GM12878 (cell line): ENCODE results near the gene ABHD13. TPM values are rescaled to one million over a fixed set of nuclear protein-coding genes. Genes with fewer than 3 reads are reported as not detected.
"Not testable (repeated sequence)": the region's sequence is repeated elsewhere in the genome, so short reads cannot be mapped to it uniquely, and the experiment has no call there.

Experiments used
- ATAC-seq: fragments of 200-7000 bp; cut with Tn5 transposase; 3 replicates; pipeline ENCODE4 v1.9.1; 2020; ENCODE audit warnings: mild to moderate bottlenecking, moderate library complexity
- BruUV-seq: library from RNA; stranded (reverse); fragments of 400-500 nt; replicated peaks from 2 replicates; lab custom pipeline; 2021; lab: Mats Ljungman, UMichigan
- CTCF ChIA-PET: fragments of 300-600 bp; sonication (Branson Sonifier 250); formaldehyde crosslinking; extraction: SDS; loops from one replicate; lab custom pipeline; 2021; ENCODE audit warnings: inconsistent platforms; lab: Yijun Ruan, JAX
- POLR2A ChIA-PET: fragments of 350-600 bp; formaldehyde crosslinking; extraction: SDS; loops from one replicate; lab custom pipeline; 2021; ENCODE audit warnings: inconsistent platforms; lab: Charles Lee
- RAD21 ChIA-PET: fragments of 300-600 bp; sonication (Branson Sonifier 250); formaldehyde crosslinking; loops from one replicate; lab custom pipeline; 2023; ENCODE audit warnings: antibody characterized with exemption; ENCODE audit not compliant: unreplicated experiment; lab: Charles Lee
- SMC1A ChIA-PET: fragments of 300-600 bp; sonication (Branson Sonifier 250); formaldehyde crosslinking; loops from one replicate; lab custom pipeline; 2023; ENCODE audit not compliant: unreplicated experiment, uncharacterized antibody; lab: Charles Lee
- DNase-seq: peaks from one replicate; pipeline ENCODE4 v3.0.0-alpha.2; 2011; ENCODE audit warnings: low read depth, low spot score
- FAIRE-seq: peaks from 3 replicates; lab custom pipeline; 2011; peaks lifted over from hg19 to GRCh38; lab: Jason Lieb, UNC
- H2AFZ ChIP-seq: 2 replicates; pipeline ENCODE4 v1.6.0; 2011; ENCODE audit warnings: low read depth, low read length, control low read depth; ENCODE audit not compliant: control insufficient read depth
- H3K27ac ChIP-seq: 2 replicates; pipeline ENCODE4 v1.5.1; 2011; ENCODE audit warnings: control low read depth; ENCODE audit not compliant: control insufficient read depth, insufficient read depth
- H3K27me3 ChIP-seq, 2 experiments: replicated peaks in 1 of 2; 2 replicates each; pipeline versions ENCODE4 v1.6.0 to v1.6.1; 2011; ENCODE audit warnings: low read length in 1 of 2; ENCODE audit not compliant: control insufficient read depth in 2 of 2, insufficient read depth in 2 of 2
- H3K36me3 ChIP-seq, 2 experiments: 2 replicates each; pipeline ENCODE4 v1.5.1; 2011; ENCODE audit warnings: low read length in 1 of 2; ENCODE audit not compliant: control insufficient read depth in 2 of 2, insufficient read depth in 2 of 2
- H3K4me1 ChIP-seq: 2 replicates; pipeline ENCODE4 v1.6.1; 2011; ENCODE audit warnings: mild to moderate bottlenecking, low read length, moderate library complexity, mixed read lengths; ENCODE audit not compliant: control insufficient read depth, insufficient read depth
- H3K4me2 ChIP-seq: 2 replicates; pipeline ENCODE4 v1.6.0; 2011; ENCODE audit warnings: control low read depth; ENCODE audit not compliant: control insufficient read depth, insufficient read depth
- H3K4me3 ChIP-seq: fragments of 200-600 bp; sonication (generic); 2 replicates; pipeline ENCODE4 v1.5.1; 2016
- H3K79me2 ChIP-seq: 2 replicates; pipeline ENCODE4 v1.6.0; 2011; ENCODE audit warnings: low read length; ENCODE audit not compliant: control insufficient read depth, insufficient read depth
- H3K9ac ChIP-seq: 2 replicates; pipeline ENCODE4 v1.8.0; 2011; ENCODE audit warnings: low read length, control low read depth, mixed read lengths; ENCODE audit not compliant: control insufficient read depth, insufficient read depth
- H3K9me3 ChIP-seq: replicated peaks from 3 replicates; pipeline ENCODE4 v1.5.1; 2011; ENCODE audit warnings: mild to moderate bottlenecking, low read length; ENCODE audit not compliant: control insufficient read depth, insufficient read depth
- H4K20me1 ChIP-seq: 2 replicates; pipeline ENCODE4 v1.6.0; 2011; ENCODE audit not compliant: control insufficient read depth, insufficient read depth
- MLLT1 ChIP-seq: fragments of 450-650 bp; IDR thresholded peaks from 2 replicates; pipeline ENCODE4 v1.6.1; 2016; ENCODE audit warnings: mild to moderate bottlenecking
- ZBTB33 ChIP-seq: fragments of 450-650 bp; IDR thresholded peaks from 2 replicates; pipeline ENCODE4 v1.6.1; 2017; ENCODE audit warnings: mild to moderate bottlenecking
- ZNF687 ChIP-seq: fragments of 450-650 bp; IDR thresholded peaks from 2 replicates; pipeline ENCODE4 v1.6.1; 2017; ENCODE audit warnings: mild to moderate bottlenecking, moderate library complexity
- WGBS: methylation state at CpG from one replicate; pipeline ENCODE4 v1.1.6; 2016; ENCODE audit warnings: low lambda C conversion rate; ENCODE audit not compliant: insufficient replicate concordance, insufficient coverage; ENCODE audit errors: missing lambda C conversion rate; 5-methylcytosine and 5-hydroxymethylcytosine counted together
- in situ Hi-C: fragments of 300-500 bp; cut with MboI; formaldehyde crosslinking; loops from 9 replicates; pipeline ENCODE4 v1.14.3; 2018; ENCODE audit warnings: mixed read lengths
- intact Hi-C: fragments of 100-400 bp; cut with micrococcal nuclease; formaldehyde crosslinking; loops from one replicate; pipeline ENCODE4 v1.14.2; 2022; ENCODE audit not compliant: unreplicated experiment
- polyA plus RNA-seq, 11 experiments: library from polyadenylated mRNA; depleted of rRNA in 4 of 11; unstranded in 6 of 11; stranded (reverse) in 5 of 11; fragments of >200 nt; fragmentation: Nextera tagmentation in 4 of 11; fragmentation: Illumina TruSeq in 1 of 11; extraction: Ambion mirVana in 4 of 11; extraction: Trizol in 1 of 11; gene quantifications; 1 replicate in 1 of 11; 2 replicates in 10 of 11; pipeline versions ENCODE4 v1.2.1 to v1.2.3, GENCODE V29; 2011 to 2016; ENCODE audit warnings: inconsistent platforms in 2 of 11, missing spikeins in 2 of 11, low read depth in 1 of 11
- total RNA-seq, 4 experiments: library from RNA; depleted of rRNA in 3 of 4; stranded (reverse); fragments of >200 nt in 3 of 4; fragmentation: Illumina TruSeq in 1 of 4; extraction: Trizol in 1 of 4; gene quantifications; 2 replicates each; pipeline versions ENCODE4 v1.2.1 to v1.2.3, GENCODE V29; 2013 to 2021

Gene ABHD13
- total and polyA plus RNA-seq, 10 of the 15 experiments (the other 5 are each of a cell fraction or from before 2014, with no cell fraction given) = 3.2 to 10.7 (median 6.5) TPM

GRCh38 chr13:108215436-108215835 is 2.8 kb upstream of the ABHD13 start, which contains the start of gene LIG4 (continued):
- TF ChIP-seq ZNF687 (0 out of 2 replicates have a peak, but pooled peaks have one; percentile 20), MLLT1 (no peak)

- SMC1A ChIA-PET, H4K20me1 ChIP-seq, H3K9me3 ChIP-seq, RAD21 ChIA-PET, DNase-seq, FAIRE-seq, H3K36me3 ChIP-seq, H3K27me3 ChIP-seq, ATAC-seq: not testable (repeated sequence)
- BruUV-seq = TSS peak; percentile 87
- peak overlapping the region; percentile 87 for H3K27ac ChIP-seq
- peak overlapping the region; percentile 88 for H3K9ac ChIP-seq
- TF ChIP-seq MLLT1 (peak; percentile 90), ZBTB33 (peak; percentile 59; the same call in 1 of the 2 replicates)
- intact Hi-C loops (loop anchor here (2.0 to 5.0 kb wide), 2 partner anchors 51 to 945 kb away; partner anchors contain the start of gene TNFSF13B), in situ Hi-C loops (loop anchor here (25.0 kb wide), 1 partner anchor 1655 kb away; the partner anchor contains the start of gene ARGLU1)
- H3K4me1 ChIP-seq = peaks cover 22% of the 10 kb centered on the region
- peak overlapping the region; percentile 83 for H3K4me3 ChIP-seq
- ChIA-PET POLR2A (interaction anchor here (0.7 kb wide), 1 partner anchor 17 kb away, joined by 3 read pairs; no protein-coding TSS in a partner anchor), CTCF (interaction anchor here (0.6 to 1.0 kb wide), 2 partner anchors 52 to 63 kb away, joined by 3 to 4 read pairs; partner anchors contain the start of gene TNFSF13B)
- peak overlapping the region; percentile 61 for H3K4me2 ChIP-seq
- peak overlapping the region; percentile 95 for H2AFZ ChIP-seq
- 73% methylated on average over 27 of the region's 27 CpGs for WGBS
- H3K79me2 ChIP-seq = peaks cover 63% of the 10 kb centered on the region
Measured at GRCh38 chr13:108217307-108218043, 717 bp upstream of the ABHD13 start.
